HepG2 (cell line): ENCODE results near the gene RNU2-63P. TPM values are rescaled to one million over a fixed set of nuclear protein-coding genes. Genes with fewer than 3 reads are reported as not detected.

ENCODE experiments used
- CCDC6 ChIP-seq: sonication (generic); formaldehyde crosslinking; IDR thresholded peaks from 2 replicates; pipeline ENCODE4 v1.8.1; 2022; ENCODE audit warnings: mild to moderate bottlenecking, missing genetic modification reagents, moderate library complexity
- HNF1B ChIP-seq: sonication (generic); formaldehyde crosslinking; IDR thresholded peaks from 2 replicates; pipeline ENCODE4 v1.5.1; 2020; ENCODE audit warnings: mild to moderate bottlenecking, moderate library complexity, missing genetic modification reagents
- MAFG ChIP-seq: sonication (generic); formaldehyde crosslinking; IDR thresholded peaks from 2 replicates; pipeline ENCODE4 v1.5.1; 2020; ENCODE audit warnings: mild to moderate bottlenecking, missing genetic modification reagents
- NFIC ChIP-seq: IDR thresholded peaks from 2 replicates; pipeline ENCODE4 v1.6.1; 2012; ENCODE audit warnings: mild to moderate bottlenecking, low read length, inconsistent platforms
- PCBP2 ChIP-seq: fragments of 200-400 bp; formaldehyde crosslinking; optimal IDR thresholded peaks from 2 replicates; pipeline ENCODE3; 2018; ENCODE audit warnings: low read length, low read depth; ENCODE audit not compliant: poor library complexity, severe bottlenecking
- PHF21A ChIP-seq: sonication (generic); formaldehyde crosslinking; IDR thresholded peaks from 2 replicates; pipeline ENCODE4 v1.5.0; 2020; ENCODE audit warnings: mild to moderate bottlenecking, missing genetic modification reagents
- PPARG ChIP-seq: conservative IDR thresholded peaks from 2 replicates; pipeline ENCODE4 v1.6.1; 2016; ENCODE audit warnings: missing biosample characterization, missing genetic modification reagents
- REST ChIP-seq, 2 experiments: IDR thresholded peaks; 2 replicates each; pipeline ENCODE4 v1.6.1; 2011 to 2012; ENCODE audit warnings: low read length in 2 of 2, borderline replicate concordance in 1 of 2, low read depth in 1 of 2, mild to moderate bottlenecking in 1 of 2, moderate library complexity in 1 of 2
- SIX1 ChIP-seq: sonication (generic); formaldehyde crosslinking; IDR thresholded peaks from 2 replicates; pipeline ENCODE4 v1.4.0; 2020; ENCODE audit warnings: missing genetic modification reagents, borderline replicate concordance
- SMYD3 ChIP-seq: sonication (generic); formaldehyde crosslinking; IDR thresholded peaks from 2 replicates; pipeline ENCODE4 v1.8.1; 2023; ENCODE audit warnings: mild to moderate bottlenecking, missing genetic modification reagents
- SOX6 ChIP-seq, 2 experiments: fragments of 450-650 bp in 1 of 2; sonication (generic) in 1 of 2; formaldehyde crosslinking in 1 of 2; IDR thresholded peaks; 2 replicates each; pipeline versions ENCODE4 v1.4.0 to v1.6.1; 2017 to 2020; ENCODE audit warnings: antibody characterized with exemption in 1 of 2, mild to moderate bottlenecking in 1 of 2, missing genetic modification reagents in 1 of 2
- ZBTB20 ChIP-seq: sonication (generic); formaldehyde crosslinking; IDR thresholded peaks from 2 replicates; pipeline ENCODE4 v1.8.1; 2023; ENCODE audit warnings: missing genetic modification reagents, low read depth, mild to moderate bottlenecking, borderline replicate concordance
- ZBTB34 ChIP-seq: sonication (generic); formaldehyde crosslinking; IDR thresholded peaks from 2 replicates; pipeline ENCODE4 v1.8.0; 2022; ENCODE audit warnings: mild to moderate bottlenecking, missing genetic modification reagents
- ZBTB38 ChIP-seq: sonication (generic); formaldehyde crosslinking; IDR thresholded peaks from 2 replicates; pipeline ENCODE4 v1.5.1; 2020; ENCODE audit warnings: mild to moderate bottlenecking, missing genetic modification reagents
- ZFP90 ChIP-seq: sonication (generic); formaldehyde crosslinking; IDR thresholded peaks from 2 replicates; pipeline ENCODE4 v1.8.0; 2022; ENCODE audit warnings: missing genetic modification reagents, mild to moderate bottlenecking, inconsistent platforms, borderline replicate concordance
- ZNF253 ChIP-seq: sonication (generic); formaldehyde crosslinking; IDR thresholded peaks from 2 replicates; pipeline ENCODE4 v1.8.0; 2022; ENCODE audit warnings: mild to moderate bottlenecking, missing genetic modification reagents, borderline replicate concordance
- ZNF619 ChIP-seq: sonication (generic); formaldehyde crosslinking; IDR thresholded peaks from 2 replicates; pipeline ENCODE4 v1.4.0; 2020; ENCODE audit warnings: mild to moderate bottlenecking, missing genetic modification reagents
- ZNF678 ChIP-seq: sonication (generic); formaldehyde crosslinking; IDR thresholded peaks from 2 replicates; pipeline ENCODE4 v1.4.0; 2020; ENCODE audit warnings: mild to moderate bottlenecking, missing genetic modification reagents
- ZNF850 ChIP-seq: sonication (generic); formaldehyde crosslinking; conservative IDR thresholded peaks from 2 replicates; pipeline ENCODE4 v1.9.0; 2021; ENCODE audit warnings: mild to moderate bottlenecking, missing genetic modification reagents
- ZSCAN5A ChIP-seq: sonication (generic); formaldehyde crosslinking; IDR thresholded peaks from 2 replicates; pipeline ENCODE4 v1.8.0; 2022; ENCODE audit warnings: mild to moderate bottlenecking, missing genetic modification reagents, borderline replicate concordance
- polyA plus RNA-seq, 8 experiments: library from polyadenylated mRNA; depleted of rRNA in 3 of 8; stranded (reverse) in 7 of 8; unstranded in 1 of 8; fragments of >200 nt; fragmentation: Illumina TruSeq in 4 of 8; extraction: Trizol in 4 of 8; gene quantifications; 2 replicates each; pipeline versions ENCODE4 v1.2.1 to v1.2.3, GENCODE V29; 2011 to 2016; ENCODE audit warnings: low read depth in 4 of 8, missing spikeins in 1 of 8, mixed read lengths in 1 of 8; ENCODE audit not compliant: insufficient read depth in 1 of 8
- total RNA-seq, 5 experiments: library from RNA; depleted of rRNA; stranded (reverse); fragments of >200 nt; fragmentation: Illumina TruSeq; extraction: Trizol; gene quantifications; 2 replicates each; pipeline ENCODE4 v1.2.3, GENCODE V29; 2016; ENCODE audit warnings: low read depth in 1 of 5

RNU2-63P gene
- total and polyA plus RNA-seq, 2 of the 13 experiments (the other 11 are each of a cell fraction or from before 2014, with no cell fraction given) = 6.8 TPM; not detected in 1

GRCh38 chr2:88054782-88055370 lies 38.5 kb upstream of the RNU2-63P start (continued):
- TF ChIP-seq HNF1B (CRISPR knock-in tag) (peak; percentile 3; the same call in 1 of the 2 replicates), ZNF678 (CRISPR knock-in tag) (no peak), MAFG (CRISPR knock-in tag) (no peak), ZNF619 (CRISPR knock-in tag) (0 out of 2 replicates have a peak, but pooled peaks have one; percentile 10), REST (IDR thresholded peaks at IDR 0.05; ENCODE audit: borderline replicate concordance in 1 of 2, low read depth in 1 of 2, low read length in 2 of 2) (0 out of 4 replicates have a peak, but pooled peaks of 1 of the 2 experiments have one; percentile 17), PCBP2 (peak; percentile 43), CCDC6 (peak; percentile 22; the same call in 1 of the 2 replicates), ZSCAN5A (CRISPR knock-in tag) (peak; percentile 23; the same call in 1 of the 2 replicates), ZFP90 (CRISPR knock-in tag) (no peak), NFIC (0 out of 2 replicates have a peak, but pooled peaks have one; percentile 34), PPARG (CRISPR knock-in tag) (no peak), SOX6 (IDR thresholded peaks at IDR 0.05) (no peak), SOX6 (CRISPR knock-in tag; IDR thresholded peaks at IDR 0.05) (0 out of 2 replicates have a peak, but pooled peaks have one; percentile 42), ZBTB38 (peak; percentile 70), ZNF253 (no peak), PHF21A (CRISPR knock-in tag) (peak; percentile 8; the same call in 1 of the 2 replicates), ZBTB20 (CRISPR knock-in tag) (peak; percentile 17; the same call in 1 of the 2 replicates), SIX1 (CRISPR knock-in tag) (no peak), ZNF850 (CRISPR knock-in tag) (0 out of 2 replicates have a peak, but pooled peaks have one; percentile 92), ZBTB34 (CRISPR knock-in tag) (0 out of 2 replicates have a peak, but pooled peaks have one; percentile 35), SMYD3 (CRISPR knock-in tag) (no peak)
